SK-N-SH treated with all-trans-retinoic acid at 6 μM for 48 hours (cell line): ENCODE data around the gene SART3.

Experiments
- CSRNP3 ChIP-seq: fragments of 250-450 bp; sonication (Bioruptor Pico); IDR thresholded peaks from 2 replicates; pipeline ENCODE4 v1.5.1; 2021; ENCODE audit warnings: mild to moderate bottlenecking, moderate library complexity
- OSR1 ChIP-seq: fragments of 250-450 bp; sonication (Bioruptor Pico); IDR thresholded peaks from 2 replicates; pipeline ENCODE4 v1.8.0; 2022; ENCODE audit warnings: moderate library complexity, mild to moderate bottlenecking, inconsistent platforms
- PPARA ChIP-seq: fragments of 250-450 bp; sonication (Bioruptor Pico); IDR thresholded peaks from 2 replicates; pipeline ENCODE4 v1.5.0; 2020; ENCODE audit warnings: mild to moderate bottlenecking, borderline replicate concordance

- TF ChIP-seq OSR1 (no peak), PPARA (CRISPR knock-in tag) (no peak), CSRNP3 (CRISPR knock-in tag) (no peak)
These were observed 33.4 kb upstream of the SART3 start for GRCh38 chr12:108594323-108594903.
